HS-27A (cell line): ENCODE measurements around the gene ENOX1.
"Not testable (repeated sequence)": the region's sequence is repeated elsewhere in the genome, so short reads cannot be mapped to it uniquely, and the experiment has no call there.

Experiments
- DNase-seq: peaks from one replicate; pipeline ENCODE4 v3.0.0-alpha.2; 2012; ENCODE audit warnings: low read depth, missing footprints

The ENOX1 gene

DNA sequence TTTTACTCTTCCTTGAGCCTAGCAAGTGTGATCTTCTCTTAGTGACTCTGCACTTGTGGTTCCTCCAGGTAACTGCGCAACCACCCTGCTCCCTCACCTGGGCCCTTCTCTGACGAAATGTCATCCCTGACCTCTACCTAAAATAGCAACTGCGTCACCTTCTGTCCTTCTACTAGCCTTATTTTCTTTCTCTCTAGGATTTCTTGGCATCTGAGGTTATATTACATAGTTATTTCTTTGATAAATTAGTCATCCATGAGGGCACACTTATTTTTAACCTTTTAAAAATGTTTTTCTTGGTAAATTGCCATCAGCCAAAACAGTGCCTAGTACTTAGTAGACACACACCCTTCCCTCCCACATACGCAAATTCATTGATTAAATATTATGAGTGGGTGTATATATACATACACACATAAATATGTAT, 355.5 kb downstream of the ENOX1 start:
- no peak for DNase-seq

DNA sequence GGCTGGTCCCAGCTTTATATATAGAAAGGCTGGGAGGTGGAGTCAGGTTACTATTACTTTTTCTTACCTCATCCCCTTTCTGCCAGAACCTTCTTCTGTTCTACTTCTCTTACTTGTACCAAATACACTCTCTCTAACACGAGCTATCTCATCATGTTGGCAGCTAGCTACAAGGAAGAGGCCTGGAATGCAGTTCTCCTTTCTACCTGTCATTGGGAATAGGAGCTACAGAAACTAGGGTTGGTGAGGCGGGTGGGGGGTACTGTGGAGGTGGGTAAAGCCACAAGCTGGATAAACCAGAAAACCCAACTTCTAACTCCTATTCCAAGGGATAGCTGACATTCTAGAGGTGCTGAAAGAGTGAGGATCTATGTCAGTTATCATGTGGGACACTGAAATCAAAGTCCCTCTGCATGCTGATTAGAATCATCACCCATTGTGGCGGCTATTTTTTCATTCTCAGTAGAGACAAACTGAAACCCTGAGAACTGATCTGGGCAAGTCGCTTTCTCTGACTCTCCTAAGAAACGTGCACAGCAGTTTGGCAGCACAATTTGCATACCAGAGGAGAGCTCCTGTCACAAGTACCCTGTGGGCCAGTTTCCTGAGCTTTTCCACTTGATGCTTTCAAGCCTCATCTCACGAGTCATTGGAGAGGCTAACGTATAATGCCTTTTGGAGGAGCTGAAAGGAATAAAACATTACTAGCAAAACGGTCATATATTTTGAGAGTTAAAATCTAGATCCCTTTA, 358.1 kb downstream of the ENOX1 start:
- DNase-seq, result no peak

DNA sequence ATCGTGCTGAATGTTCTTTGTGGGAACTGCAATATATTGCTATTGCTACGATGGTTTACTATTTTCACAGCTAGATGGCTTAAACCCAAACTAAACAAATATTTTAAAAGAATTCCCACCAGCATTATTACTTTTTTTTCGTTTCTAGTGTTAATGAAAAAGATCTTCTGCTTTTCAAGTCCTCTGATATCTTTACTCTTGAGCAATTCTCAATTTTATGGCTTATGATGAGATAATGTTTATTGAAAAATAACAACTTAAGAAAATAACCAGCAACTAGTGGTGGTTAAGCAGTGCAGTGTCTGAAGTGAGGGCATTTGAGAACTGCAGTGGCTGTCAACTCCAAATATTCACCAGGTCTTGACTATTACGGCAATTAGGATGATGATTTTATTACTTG, 360.4 kb downstream of the ENOX1 start:
- no peak for DNase-seq

DNA sequence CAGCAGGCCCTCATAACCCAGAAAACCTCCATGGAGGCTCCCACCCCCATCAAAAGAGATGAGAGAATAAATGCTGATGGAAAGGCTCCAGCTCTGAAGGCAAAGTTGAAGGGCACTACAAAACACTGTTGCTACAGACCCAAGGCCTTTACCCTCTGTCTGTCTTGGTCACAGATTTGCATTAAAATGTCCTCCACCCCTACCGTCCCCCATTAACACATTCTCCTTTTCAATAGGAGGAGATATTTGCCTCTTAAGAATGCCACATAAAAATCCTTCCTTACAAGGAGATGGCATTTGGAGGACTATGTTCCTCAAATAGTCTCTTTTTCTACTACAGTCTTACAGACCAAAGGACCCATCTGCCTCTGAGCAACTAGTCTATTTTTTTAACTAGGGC, 361.5 kb downstream of the ENOX1 start:
- DNase-seq, result no peak

DNA sequence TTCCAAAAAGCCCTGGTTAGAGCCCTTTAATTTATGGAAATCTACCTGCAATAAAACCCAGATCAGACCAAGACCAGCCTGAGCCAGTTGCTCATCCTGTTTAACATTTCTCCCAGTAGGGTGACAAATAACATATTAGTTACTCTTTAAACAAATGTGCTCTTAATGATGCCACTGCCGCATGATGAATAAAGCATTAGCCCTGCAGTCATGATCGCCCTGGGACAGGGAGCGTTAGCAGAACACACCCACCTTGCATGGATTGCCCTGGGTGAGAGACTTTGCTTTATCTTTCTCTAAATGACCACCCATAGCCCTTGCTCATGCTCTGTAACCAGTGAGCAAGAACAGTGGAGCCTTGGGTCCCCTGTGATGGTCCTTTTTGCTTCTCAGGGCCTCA, 362.4 kb downstream of the ENOX1 start:
- no peak for DNase-seq

DNA sequence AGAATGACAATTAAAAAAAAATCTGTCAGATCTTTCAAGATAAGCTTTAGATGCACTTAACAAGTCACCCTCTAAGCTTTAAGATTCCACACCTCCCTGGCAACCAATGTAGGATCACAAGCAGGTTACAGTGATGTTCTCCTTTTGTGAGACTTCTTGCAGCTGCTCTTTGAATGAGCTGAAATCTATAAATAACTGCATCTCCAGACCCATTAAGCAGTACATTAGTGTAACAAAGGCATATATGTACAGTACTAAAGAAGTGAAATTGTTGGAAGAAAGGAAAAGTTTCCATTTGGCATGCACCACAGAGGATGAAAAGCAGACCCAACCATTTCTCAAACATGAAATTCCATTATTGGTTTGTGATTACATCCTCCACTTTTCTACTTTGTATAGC, 364.7 kb downstream of the ENOX1 start:
- no peak for DNase-seq

- not testable (repeated sequence) for DNase-seq
Observed at GRCh38 chr13:43416842-43417241, 369.9 kb downstream of the ENOX1 start.

- not testable (repeated sequence) for DNase-seq
Observed at GRCh38 chr13:43416408-43416807, 370.4 kb downstream of the ENOX1 start.

- DNase-seq, result not testable (repeated sequence)
Observed at GRCh38 chr13:43415903-43416391, 370.8 kb downstream of the ENOX1 start.

DNA sequence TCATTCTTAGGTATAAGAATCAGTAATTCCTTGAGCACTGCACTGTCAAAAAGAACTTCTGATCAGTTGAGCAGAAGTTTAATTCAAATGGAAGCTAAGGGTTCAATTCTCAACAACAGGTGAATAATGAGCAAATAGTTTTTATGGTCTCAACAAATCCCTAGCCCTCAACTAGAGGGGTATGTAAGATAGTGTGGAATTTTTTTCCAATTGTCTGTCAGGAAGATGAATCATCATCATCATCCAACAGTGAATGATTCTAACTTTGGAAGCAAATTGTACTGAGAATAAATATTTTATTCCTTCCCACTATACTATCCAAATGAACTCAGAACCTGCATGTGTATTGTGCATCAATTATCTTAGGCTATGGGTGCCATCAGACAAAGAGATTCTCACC, 372.7 kb downstream of the ENOX1 start:
- DNase-seq, result no peak

DNA sequence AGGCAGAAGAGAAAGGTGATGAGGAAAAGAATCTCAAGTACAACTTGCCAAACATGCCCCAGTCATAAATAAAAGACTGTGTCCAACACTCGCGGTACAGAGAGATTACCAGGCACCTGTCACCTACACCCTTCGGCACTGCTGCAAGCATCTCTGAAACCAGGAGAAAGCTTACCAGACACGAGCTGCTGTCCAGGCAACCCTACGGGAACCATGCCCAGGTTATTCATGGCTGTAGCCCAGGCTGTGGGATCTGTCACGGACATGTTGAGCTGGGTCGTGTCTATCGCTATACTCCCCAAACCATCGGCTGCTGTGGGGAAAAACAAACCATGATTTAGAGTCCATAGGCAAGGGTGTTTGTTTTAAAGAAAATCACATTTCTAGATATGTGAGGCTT, 375.0 kb downstream of the ENOX1 start:
- no peak for DNase-seq

- no peak for DNase-seq
Observed at GRCh38 chr13:43411211-43411610, 375.6 kb downstream of the ENOX1 start.

- no peak for DNase-seq
Observed at GRCh38 chr13:43408274-43408673, 378.5 kb downstream of the ENOX1 start.

DNA sequence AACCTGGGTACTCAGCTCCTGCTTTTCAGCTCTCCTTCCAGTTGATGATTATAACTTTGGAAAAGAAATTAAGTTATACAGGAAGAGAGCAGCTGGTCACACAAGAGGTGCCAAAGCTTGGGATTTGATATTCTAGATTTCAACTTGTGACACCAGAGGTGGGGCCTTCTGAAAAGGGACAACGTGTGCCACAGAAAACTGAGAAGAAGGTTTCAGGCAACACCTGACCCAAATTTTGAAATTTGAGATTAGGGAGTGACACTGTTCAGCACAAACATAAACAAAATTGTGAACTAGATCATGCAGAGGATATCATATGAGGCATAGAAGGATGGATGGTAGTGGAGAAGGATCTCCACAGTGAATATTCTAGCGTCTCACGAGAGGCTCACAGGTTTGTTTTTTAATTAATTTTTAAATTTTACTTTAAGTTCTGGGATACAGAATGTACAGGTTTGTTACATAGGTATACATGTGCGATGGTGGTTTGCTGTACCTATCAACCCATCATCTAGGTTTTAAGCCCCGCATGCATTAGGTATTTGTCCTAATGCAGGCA, 379.7 kb downstream of the ENOX1 start:
- DNase-seq, result no peak

DNA sequence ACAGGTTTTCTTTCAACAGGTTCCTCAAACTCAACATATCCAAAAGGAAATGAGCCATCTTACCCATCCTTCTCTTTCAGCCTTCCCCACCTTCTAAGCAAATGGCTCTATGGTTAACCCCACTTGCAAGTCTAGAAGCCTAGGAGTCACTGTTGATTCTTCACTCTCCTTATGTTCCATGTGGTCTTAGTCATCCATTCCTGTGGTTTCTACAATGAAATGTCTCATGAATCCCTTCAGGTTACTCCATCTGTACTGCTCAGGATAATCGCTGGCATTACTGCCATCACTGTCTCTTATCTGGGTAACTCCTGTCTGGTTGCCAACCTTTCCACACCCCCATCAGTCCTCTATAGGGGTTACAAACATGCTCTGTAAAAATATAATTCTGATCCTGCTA, 381.3 kb downstream of the ENOX1 start:
- DNase-seq, result peak; percentile 29

- DNase-seq, result no peak
Observed at GRCh38 chr13:43402380-43402779, 384.4 kb downstream of the ENOX1 start.

DNA sequence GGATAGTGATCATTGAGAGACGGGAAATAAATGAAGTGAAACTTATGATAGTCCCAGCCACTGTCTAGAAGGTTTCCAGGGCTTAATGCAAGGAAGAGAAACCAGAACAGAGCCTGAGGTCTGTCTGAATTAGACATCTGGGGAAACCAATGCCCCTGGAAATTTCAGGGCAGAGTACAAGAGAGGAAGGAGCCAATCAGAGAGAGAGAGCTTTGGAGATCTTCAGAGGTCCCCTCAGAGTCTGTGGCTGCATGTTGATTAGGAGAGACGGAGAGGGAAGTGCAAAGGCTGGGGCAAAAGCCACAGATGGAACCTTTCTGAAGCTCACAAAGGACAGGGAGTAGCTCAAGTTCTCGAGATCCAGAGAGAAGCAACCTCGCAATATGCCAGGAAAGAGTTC, 385.4 kb downstream of the ENOX1 start:
- no peak for DNase-seq

DNA sequence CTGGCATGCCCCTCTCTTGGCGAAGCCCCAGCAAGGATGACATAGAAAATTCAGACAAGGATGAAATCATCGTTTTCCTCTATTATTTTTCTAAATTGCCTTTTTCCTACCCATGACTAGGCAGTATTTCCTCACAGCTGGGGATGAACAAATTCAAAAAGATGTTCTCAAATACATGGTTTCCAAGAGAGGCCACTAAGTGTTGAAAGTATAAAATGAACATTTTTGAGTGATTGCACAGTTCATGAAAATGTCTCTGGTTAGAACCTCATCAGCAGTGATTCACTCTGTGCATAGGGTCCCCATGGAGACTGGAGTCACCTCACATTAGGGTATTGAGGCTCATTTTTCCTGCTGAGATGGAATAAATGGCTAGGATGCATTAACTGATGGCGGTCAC, 389.7 kb downstream of the ENOX1 start:
- DNase-seq, result no peak

DNA sequence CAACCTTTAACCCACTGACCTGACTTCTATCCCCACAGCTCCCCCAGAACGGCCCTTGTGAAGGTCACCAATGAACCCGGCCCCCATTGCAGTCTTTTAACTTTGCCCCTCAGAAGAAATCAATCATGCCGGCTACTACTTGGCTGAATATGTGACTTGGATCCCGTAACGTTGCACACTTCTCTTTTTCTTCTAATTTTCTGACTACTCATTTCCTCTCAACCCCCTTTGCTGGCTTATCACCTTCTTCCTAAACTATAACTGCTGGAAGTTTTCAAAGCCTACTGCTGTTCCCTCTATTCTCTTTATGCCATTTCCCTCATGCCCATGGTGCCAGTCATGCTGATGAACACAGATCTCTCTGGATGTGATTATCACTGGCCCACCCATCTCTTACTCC, 395.7 kb downstream of the ENOX1 start:
- DNase-seq, result no peak

DNA sequence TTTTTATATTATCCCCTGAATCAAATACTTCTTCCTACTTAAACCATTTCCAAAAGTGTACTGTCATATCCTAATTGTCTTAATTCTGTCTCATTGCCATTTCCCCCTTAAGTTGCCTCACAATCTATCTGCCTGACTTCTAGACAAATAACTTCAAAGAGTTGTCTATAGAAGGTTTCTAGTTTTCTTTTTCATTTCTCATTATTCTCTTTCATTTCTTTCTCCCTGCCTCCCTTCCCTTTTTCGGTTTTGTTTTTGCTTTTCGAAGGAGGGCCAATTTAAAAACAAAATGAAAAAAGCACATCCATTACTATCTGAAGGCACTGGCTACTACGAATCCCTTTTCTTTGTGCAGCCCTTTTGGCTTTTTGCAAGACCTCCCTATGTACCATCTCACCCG, 396.2 kb downstream of the ENOX1 start:
- DNase-seq, result no peak

GRCh38 chr13:43389983-43390382, 396.8 kb downstream of the ENOX1 start:
- no peak for DNase-seq

- DNase-seq, result no peak
Observed at GRCh38 chr13:43389573-43389972, 397.2 kb downstream of the ENOX1 start.

DNA sequence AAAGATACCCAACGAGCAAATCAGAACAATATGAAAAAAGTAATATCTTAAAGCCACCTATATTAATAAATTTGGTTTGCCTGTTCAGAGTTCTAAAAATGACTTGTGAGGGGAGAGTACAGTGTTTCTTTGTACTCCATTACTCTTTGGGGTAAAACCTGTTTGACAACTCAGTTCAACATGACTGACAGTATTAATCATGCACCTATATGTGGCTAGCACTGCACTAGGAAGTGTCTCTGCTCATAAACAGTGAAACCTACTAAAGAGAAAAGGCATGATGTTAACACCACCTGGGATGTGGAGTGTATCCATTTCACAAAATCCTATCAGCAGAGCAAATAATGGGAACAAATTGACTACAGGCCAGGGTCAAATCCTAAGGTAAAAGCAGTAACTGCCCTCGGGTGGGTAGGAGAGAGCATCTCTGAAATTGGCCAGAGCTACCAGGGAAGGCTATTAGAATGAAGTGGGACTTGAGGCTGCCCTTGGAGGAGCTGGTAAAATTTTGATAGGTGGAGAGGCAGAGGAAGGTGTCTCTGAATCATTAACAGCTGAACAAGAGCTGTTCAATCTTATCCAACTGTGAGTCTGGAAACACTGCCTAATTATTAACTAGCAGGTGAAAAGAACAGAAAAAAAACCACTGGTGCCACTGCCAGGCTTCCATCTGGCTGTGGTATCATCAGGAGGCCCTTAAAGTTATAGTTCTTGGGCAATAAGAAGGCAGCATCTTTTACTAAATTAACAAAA, 398.3 kb downstream of the ENOX1 start:
- no peak for DNase-seq
